ENCODE results near the gene TNS3.

- TF ChIP-seq CTCF (conservative IDR thresholded peaks at IDR 0.05) (no peak), EZH2 (IDR thresholded peaks at IDR 0.05; ENCODE audit: low read depth) (no peak)
These were observed 314.6 kb downstream of the TNS3 start for GRCh38 chr7:47267346-47267745.
